Endodermal cell (in vitro differentiated cells): ENCODE measurements around the gene ADGRG4. TPM values are rescaled to one million over a fixed set of nuclear protein-coding genes. Genes with fewer than 3 reads are reported as not detected.
"Not testable (repeated sequence)": the region's sequence is repeated elsewhere in the genome, so short reads cannot be mapped to it uniquely, and the experiment has no call there.

Experiments used
- DNase-seq: peaks from one replicate; pipeline ENCODE4 v3.0.0-alpha.2; 2017
- H3K27ac ChIP-seq: 2 replicates; pipeline ENCODE4 v1.5.1; 2013; ENCODE audit warnings: mild to moderate bottlenecking, low read depth, low read length, moderate library complexity
- H3K27me3 ChIP-seq: 2 replicates; pipeline ENCODE4 v1.6.1; 2013; ENCODE audit warnings: mild to moderate bottlenecking, low read length, moderate library complexity; ENCODE audit not compliant: insufficient read depth, control insufficient read depth, poor library complexity, severe bottlenecking
- H3K36me3 ChIP-seq: 2 replicates; pipeline ENCODE4 v1.7.0; 2013; ENCODE audit warnings: mild to moderate bottlenecking, low read length, moderate library complexity; ENCODE audit not compliant: control insufficient read depth, insufficient read depth
- H3K4me1 ChIP-seq: one replicate; pipeline ENCODE4 v1.7.0; 2013; ENCODE audit warnings: low read length; ENCODE audit not compliant: control insufficient read depth, insufficient read depth
- H3K4me3 ChIP-seq: 2 replicates; pipeline ENCODE4 v1.5.1; 2013; ENCODE audit warnings: mild to moderate bottlenecking, low read length, moderate library complexity
- H3K9ac ChIP-seq: 2 replicates; pipeline ENCODE4 v1.6.1; 2013; ENCODE audit warnings: mild to moderate bottlenecking, low read length, moderate library complexity; ENCODE audit not compliant: poor library complexity, severe bottlenecking; ENCODE audit errors: extremely low read depth
- H3K9me3 ChIP-seq: 2 replicates; pipeline ENCODE4 v1.6.1; 2013; ENCODE audit warnings: mild to moderate bottlenecking, low read length, moderate library complexity; ENCODE audit not compliant: control insufficient read depth
- H3K27ac Mint-ChIP-seq: 2 replicates; pipeline ENCODE4 v1.8.0; 2020; ENCODE audit warnings: mixed read lengths
- H3K27me3 Mint-ChIP-seq: 2 replicates; pipeline ENCODE4 v1.8.0; 2021; ENCODE audit warnings: mild to moderate bottlenecking, mixed read lengths; ENCODE audit not compliant: insufficient read depth
- H3K36me3 Mint-ChIP-seq: 2 replicates; pipeline ENCODE4 v1.8.0; 2020; ENCODE audit warnings: low read depth, mixed read lengths
- H3K4me1 Mint-ChIP-seq: 2 replicates; pipeline ENCODE4 v1.8.0; 2020; ENCODE audit warnings: mixed read lengths
- H3K4me3 Mint-ChIP-seq: 2 replicates; pipeline ENCODE4 v1.8.0; 2020; ENCODE audit warnings: mild to moderate bottlenecking, moderate library complexity, mixed read lengths
- H3K9me3 Mint-ChIP-seq: 2 replicates; pipeline ENCODE4 v1.8.0; 2020; ENCODE audit warnings: mild to moderate bottlenecking, mixed read lengths
- whole genome bisulfite sequencing, 2 experiments: methylation state at CpG; one replicate each; pipeline versions ENCODE4 v1.1.5 to v1.1.7; 2013; ENCODE audit warnings: missing lambda C conversion rate in 2 of 2, mixed read lengths in 1 of 2; ENCODE audit not compliant: insufficient coverage in 1 of 2, insufficient read length in 1 of 2; 5-methylcytosine and 5-hydroxymethylcytosine counted together
- total RNA-seq, 2 donors: library from RNA; stranded (reverse); fragmentation: NEBNext Ultra II Directional in 1 of 2; extraction: Animal tissue kit (Norgen Biotek cat#: 25700) in 1 of 2; gene quantifications; 2 replicates in 1 of 2; 3 replicates in 1 of 2; pipeline ENCODE4 v1.2.1, GENCODE V29; 2021
- TF ChIP-seq, protein P1 (sequence below): fragments of 200-600 bp; sonication (generic); conservative IDR thresholded peaks from 2 replicates; pipeline ENCODE4 v1.5.0; 2021; ENCODE audit warnings: antibody characterized with exemption, mild to moderate bottlenecking

The ADGRG4 gene
- total RNA-seq, 2 donors from 2014 or later: not detected

DNA sequence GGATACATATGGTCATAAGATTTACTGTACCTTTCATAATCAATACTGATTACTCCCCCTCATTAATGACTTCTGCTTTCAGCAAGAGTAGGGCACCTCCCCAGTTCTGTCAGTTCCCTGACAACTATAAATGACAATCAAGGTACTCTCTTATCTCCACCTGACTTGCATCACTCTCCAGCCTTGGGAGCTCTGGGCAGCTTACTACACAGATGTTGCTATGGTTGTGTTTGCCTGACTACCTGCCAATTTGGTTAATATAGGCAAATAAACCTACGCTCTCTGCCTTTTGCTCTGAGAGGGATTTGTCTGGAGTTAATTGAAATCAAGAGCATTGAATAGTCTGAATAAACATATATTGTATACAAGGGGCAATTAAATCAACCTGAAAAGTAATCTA, 26.8 kb upstream of the ADGRG4 start:
- no peaks in the 10 kb centered on the region for H3K36me3 ChIP-seq
- 100% methylated on average over 1 of the region's 1 CpG; no CpG with 5 or more reads in 1 of the 2 experiments for WGBS, 2 experiments
- Mint-ChIP-seq H3K4me3 (no peak overlapping the region), H3K27me3 (no peaks in the 10 kb centered on the region), H3K27ac (no peak overlapping the region), H3K36me3 (no peaks in the 10 kb centered on the region), H3K9me3 (peaks cover 45% of the 10 kb centered on the region), H3K4me1 (no peaks in the 10 kb centered on the region)
- H3K4me1 ChIP-seq: no peaks in the 10 kb centered on the region
- no peaks in the 10 kb centered on the region for H3K27me3 ChIP-seq
- no peak overlapping the region for H3K27ac ChIP-seq
- no peak for DNase-seq
- TF ChIP-seq, protein P1, sequence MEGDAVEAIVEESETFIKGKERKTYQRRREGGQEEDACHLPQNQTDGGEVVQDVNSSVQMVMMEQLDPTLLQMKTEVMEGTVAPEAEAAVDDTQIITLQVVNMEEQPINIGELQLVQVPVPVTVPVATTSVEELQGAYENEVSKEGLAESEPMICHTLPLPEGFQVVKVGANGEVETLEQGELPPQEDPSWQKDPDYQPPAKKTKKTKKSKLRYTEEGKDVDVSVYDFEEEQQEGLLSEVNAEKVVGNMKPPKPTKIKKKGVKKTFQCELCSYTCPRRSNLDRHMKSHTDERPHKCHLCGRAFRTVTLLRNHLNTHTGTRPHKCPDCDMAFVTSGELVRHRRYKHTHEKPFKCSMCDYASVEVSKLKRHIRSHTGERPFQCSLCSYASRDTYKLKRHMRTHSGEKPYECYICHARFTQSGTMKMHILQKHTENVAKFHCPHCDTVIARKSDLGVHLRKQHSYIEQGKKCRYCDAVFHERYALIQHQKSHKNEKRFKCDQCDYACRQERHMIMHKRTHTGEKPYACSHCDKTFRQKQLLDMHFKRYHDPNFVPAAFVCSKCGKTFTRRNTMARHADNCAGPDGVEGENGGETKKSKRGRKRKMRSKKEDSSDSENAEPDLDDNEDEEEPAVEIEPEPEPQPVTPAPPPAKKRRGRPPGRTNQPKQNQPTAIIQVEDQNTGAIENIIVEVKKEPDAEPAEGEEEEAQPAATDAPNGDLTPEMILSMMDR: no peak
- H3K9ac ChIP-seq: no peak overlapping the region
- no peak overlapping the region for H3K4me3 ChIP-seq
- no peaks in the 10 kb centered on the region for H3K9me3 ChIP-seq

DNA sequence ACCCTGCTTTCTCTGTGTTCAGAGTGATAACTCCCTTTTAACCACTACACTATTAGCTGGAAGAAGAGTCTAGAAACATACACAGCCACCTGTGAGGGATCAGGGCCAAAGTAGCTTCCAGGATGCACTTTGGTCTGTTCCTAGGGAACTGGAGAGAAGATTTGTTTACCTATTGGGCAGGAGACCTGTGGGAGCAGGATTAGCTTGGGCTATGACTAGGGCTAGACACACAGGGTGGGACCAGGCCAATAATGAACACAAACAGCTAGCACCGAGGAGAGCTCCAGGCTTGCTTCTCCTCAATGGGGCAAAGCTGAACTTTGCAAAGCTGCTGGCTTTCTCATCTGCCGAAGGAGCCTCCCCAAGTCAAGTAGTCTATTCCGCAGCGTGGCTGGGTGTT, 25.2 kb upstream of the ADGRG4 start:
- Mint-ChIP-seq H3K27me3 (peaks cover 2% of the 10 kb centered on the region), H3K4me1 (no peaks in the 10 kb centered on the region), H3K9me3 (peaks cover 48% of the 10 kb centered on the region), H3K4me3 (no peak overlapping the region), H3K36me3 (no peaks in the 10 kb centered on the region), H3K27ac (no peak overlapping the region)
- WGBS, 2 experiments: 81 to 100% methylated on average over 1 to 4 of the region's 4 CpGs
- Histone ChIP-seq H3K4me1 (no peaks in the 10 kb centered on the region), H3K4me3 (no peak overlapping the region), H3K9me3 (no peaks in the 10 kb centered on the region), H3K36me3 (no peaks in the 10 kb centered on the region), H3K27me3 (no peaks in the 10 kb centered on the region), H3K27ac (no peak overlapping the region), H3K9ac (no peak overlapping the region)
- TF ChIP-seq, protein P1: no peak
- no peak for DNase-seq

- peaks cover 63% of the 10 kb centered on the region for H3K9me3 Mint-ChIP-seq
- H3K4me1 Mint-ChIP-seq, H3K27me3 ChIP-seq, H3K4me3 Mint-ChIP-seq, DNase-seq, H3K9ac ChIP-seq, H3K9me3 ChIP-seq, H3K4me3 ChIP-seq, H3K36me3 ChIP-seq, H3K27me3 Mint-ChIP-seq, H3K27ac ChIP-seq, H3K4me1 ChIP-seq, H3K27ac Mint-ChIP-seq, H3K36me3 Mint-ChIP-seq: not testable (repeated sequence)
- WGBS, 2 experiments: 87 to 93% methylated on average over 2 to 5 of the region's 5 CpGs
Observed at GRCh38 chrX:136286375-136286774, 14.4 kb upstream of the ADGRG4 start.

DNA sequence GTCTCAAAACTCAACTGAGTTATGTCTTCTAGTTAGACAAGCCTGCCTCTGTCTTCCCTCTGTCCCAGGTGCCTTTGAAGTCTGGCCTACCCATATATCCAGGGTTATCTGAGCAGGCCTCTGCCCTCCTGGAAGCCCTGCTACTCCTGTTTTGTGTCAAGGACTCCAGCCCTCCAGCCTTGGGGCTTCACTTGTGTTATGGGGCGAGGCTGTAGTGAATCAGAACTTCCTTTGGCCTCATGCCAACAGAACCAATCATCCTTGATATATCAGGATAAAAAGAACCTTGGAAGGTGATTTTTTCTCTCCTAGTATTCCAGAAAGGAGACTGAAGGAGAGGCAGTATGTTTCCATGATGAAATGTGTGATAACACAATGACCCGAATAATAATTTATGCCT, 8.9 kb upstream of the ADGRG4 start:
- Histone ChIP-seq H3K27ac (no peak overlapping the region), H3K4me3 (no peak overlapping the region), H3K36me3 (no peaks in the 10 kb centered on the region), H3K9ac (no peak overlapping the region), H3K9me3 (no peaks in the 10 kb centered on the region), H3K4me1 (peaks cover 2% of the 10 kb centered on the region), H3K27me3 (no peaks in the 10 kb centered on the region)
- 93 to 100% methylated on average over 1 to 2 of the region's 2 CpGs for WGBS, 2 experiments
- TF ChIP-seq, protein P1: no peak
- no peak overlapping the region for H3K27ac Mint-ChIP-seq
- peaks cover 46% of the 10 kb centered on the region for H3K9me3 Mint-ChIP-seq
- no peaks in the 10 kb centered on the region for H3K36me3 Mint-ChIP-seq
- no peaks in the 10 kb centered on the region for H3K27me3 Mint-ChIP-seq
- no peak overlapping the region for H3K4me3 Mint-ChIP-seq
- DNase-seq: no peak
- no peaks in the 10 kb centered on the region for H3K4me1 Mint-ChIP-seq
